WTC11 (cell line): Measurements from ENCODE around the gene GGNBP2. TPM values are rescaled to one million over a fixed set of nuclear protein-coding genes. Genes with fewer than 3 reads are reported as not detected.

Experiments
- ATAC-seq: fragments of 200-7000 bp; cut with Tn5 transposase; 2 replicates; pipeline ENCODE4 v1.10.0; 2021; ENCODE audit warnings: mild to moderate bottlenecking, moderate library complexity
- CTCF ChIA-PET: fragments of 300-600 bp; sonication (Branson Sonifier 250); formaldehyde crosslinking; loops from one replicate; lab custom pipeline; 2021; ENCODE audit warnings: antibody characterized with exemption; lab: Charles Lee
- POLR2A ChIA-PET: fragments of 350-600 bp; sonication (Branson Sonifier 250); formaldehyde crosslinking; loops from one replicate; lab custom pipeline; 2021; ENCODE audit warnings: antibody characterized with exemption; lab: Charles Lee
- DNase-seq: peaks from one replicate; pipeline ENCODE4 v3.0.0; 2021; ENCODE audit warnings: low spot score
- H3K27ac Mint-ChIP-seq: 2 replicates; pipeline ENCODE4 v1.8.0; 2021; ENCODE audit warnings: mixed read lengths
- H3K27me3 Mint-ChIP-seq: 2 replicates; pipeline ENCODE4 v1.8.0; 2021; ENCODE audit warnings: low read depth, mild to moderate bottlenecking, moderate library complexity, mixed read lengths
- H3K36me3 Mint-ChIP-seq: 2 replicates; pipeline ENCODE4 v1.8.0; 2021; ENCODE audit warnings: mixed read lengths
- H3K4me1 Mint-ChIP-seq: 2 replicates; pipeline ENCODE4 v1.8.0; 2022; ENCODE audit warnings: mixed read lengths
- H3K4me3 Mint-ChIP-seq: 2 replicates; pipeline ENCODE4 v1.8.0; 2021; ENCODE audit warnings: mild to moderate bottlenecking, moderate library complexity, mixed read lengths
- H3K9me3 Mint-ChIP-seq: 2 replicates; pipeline ENCODE4 v1.8.0; 2021; ENCODE audit warnings: mixed read lengths
- AR ChIP-seq: fragments of 250-450 bp; sonication (Bioruptor Pico); IDR thresholded peaks from 2 replicates; pipeline ENCODE4 v1.9.0; 2021; ENCODE audit warnings: mild to moderate bottlenecking
- ATF1 ChIP-seq: sonication (generic); formaldehyde crosslinking; IDR thresholded peaks from 2 replicates; pipeline ENCODE4 v1.8.1; 2023; ENCODE audit warnings: mild to moderate bottlenecking, moderate library complexity, missing genetic modification reagents
- CBFB ChIP-seq: sonication (generic); formaldehyde crosslinking; IDR thresholded peaks from 2 replicates; pipeline ENCODE4 v1.8.1; 2022; ENCODE audit warnings: mild to moderate bottlenecking, low read depth, missing genetic modification reagents
- CDX4 ChIP-seq: fragments of 250-450 bp; sonication (Bioruptor Pico); IDR thresholded peaks from 2 replicates; pipeline ENCODE4 v1.9.0; 2021; ENCODE audit warnings: moderate library complexity, mild to moderate bottlenecking, inconsistent platforms, borderline replicate concordance
- GABPB1 ChIP-seq: sonication (generic); formaldehyde crosslinking; IDR thresholded peaks from 2 replicates; pipeline ENCODE4 v1.8.1; 2023; ENCODE audit warnings: mild to moderate bottlenecking, missing genetic modification reagents
- GTF2I ChIP-seq: fragments of 250-450 bp; sonication (Bioruptor Pico); conservative IDR thresholded peaks from 2 replicates; pipeline ENCODE4 v1.4.0; 2021; ENCODE audit warnings: mild to moderate bottlenecking
- JUN ChIP-seq: sonication (generic); formaldehyde crosslinking; IDR thresholded peaks from 2 replicates; pipeline ENCODE4 v1.8.0; 2023; ENCODE audit warnings: mild to moderate bottlenecking, missing genetic modification reagents
- MYBL2 ChIP-seq: sonication (generic); formaldehyde crosslinking; IDR thresholded peaks from 2 replicates; pipeline ENCODE4 v1.8.1; 2023; ENCODE audit warnings: mild to moderate bottlenecking, moderate library complexity, missing genetic modification reagents
- NR3C1 ChIP-seq: sonication (generic); formaldehyde crosslinking; conservative IDR thresholded peaks from 2 replicates; pipeline ENCODE4 v1.8.1; 2023; ENCODE audit warnings: low read depth, mild to moderate bottlenecking, missing genetic modification reagents
- ZBTB21 ChIP-seq: sonication (generic); formaldehyde crosslinking; IDR thresholded peaks from 2 replicates; pipeline ENCODE4 v1.8.1; 2023; ENCODE audit warnings: mild to moderate bottlenecking, missing genetic modification reagents, borderline replicate concordance
- ZNF219 ChIP-seq: sonication (generic); formaldehyde crosslinking; IDR thresholded peaks from 2 replicates; pipeline ENCODE4 v1.8.0; 2023; ENCODE audit warnings: missing genetic modification reagents, mild to moderate bottlenecking, borderline replicate concordance
- ZNF232 ChIP-seq: sonication (generic); formaldehyde crosslinking; IDR thresholded peaks from 2 replicates; pipeline ENCODE4 v1.8.0; 2022; ENCODE audit warnings: mild to moderate bottlenecking, missing genetic modification reagents
- ZNF263 ChIP-seq: sonication (generic); formaldehyde crosslinking; IDR thresholded peaks from 2 replicates; pipeline ENCODE4 v1.8.1; 2022; ENCODE audit warnings: low read depth, mild to moderate bottlenecking, moderate library complexity, missing genetic modification reagents
- total RNA-seq: library from RNA; stranded (reverse); gene quantifications from 3 replicates; pipeline ENCODE4 v1.2.3, GENCODE V29; 2021
- TF ChIP-seq, protein P1 (sequence below): sonication (generic); formaldehyde crosslinking; IDR thresholded peaks from 2 replicates; pipeline ENCODE4 v1.8.1; 2022; ENCODE audit warnings: low read depth, missing genetic modification reagents, borderline replicate concordance
- TF ChIP-seq, protein P2 (sequence below): sonication (generic); formaldehyde crosslinking; IDR thresholded peaks from 2 replicates; pipeline ENCODE4 v1.8.1; 2023; ENCODE audit warnings: mild to moderate bottlenecking, missing genetic modification reagents, moderate library complexity
- TF ChIP-seq, protein P3 (sequence below): fragments of 250-450 bp; sonication (Bioruptor Pico); IDR thresholded peaks from 2 replicates; pipeline ENCODE4 v1.9.0; 2021; ENCODE audit warnings: mild to moderate bottlenecking
- TF ChIP-seq, protein P4 (sequence below): sonication (generic); formaldehyde crosslinking; IDR thresholded peaks from 2 replicates; pipeline ENCODE4 v1.8.1; 2023; ENCODE audit warnings: mild to moderate bottlenecking, missing genetic modification reagents, borderline replicate concordance
- TF ChIP-seq, protein P5 (sequence below): sonication (generic); formaldehyde crosslinking; IDR thresholded peaks from 2 replicates; pipeline ENCODE4 v1.8.0; 2022; ENCODE audit warnings: mild to moderate bottlenecking, missing genetic modification reagents
- TF ChIP-seq, protein P6 (sequence below): sonication (generic); formaldehyde crosslinking; IDR thresholded peaks from 2 replicates; pipeline ENCODE4 v1.8.1; 2022; ENCODE audit warnings: missing genetic modification reagents, borderline replicate concordance

GGNBP2 gene
- total RNA-seq, 1 experiment from 2014 or later, result 49.6 TPM

DNA sequence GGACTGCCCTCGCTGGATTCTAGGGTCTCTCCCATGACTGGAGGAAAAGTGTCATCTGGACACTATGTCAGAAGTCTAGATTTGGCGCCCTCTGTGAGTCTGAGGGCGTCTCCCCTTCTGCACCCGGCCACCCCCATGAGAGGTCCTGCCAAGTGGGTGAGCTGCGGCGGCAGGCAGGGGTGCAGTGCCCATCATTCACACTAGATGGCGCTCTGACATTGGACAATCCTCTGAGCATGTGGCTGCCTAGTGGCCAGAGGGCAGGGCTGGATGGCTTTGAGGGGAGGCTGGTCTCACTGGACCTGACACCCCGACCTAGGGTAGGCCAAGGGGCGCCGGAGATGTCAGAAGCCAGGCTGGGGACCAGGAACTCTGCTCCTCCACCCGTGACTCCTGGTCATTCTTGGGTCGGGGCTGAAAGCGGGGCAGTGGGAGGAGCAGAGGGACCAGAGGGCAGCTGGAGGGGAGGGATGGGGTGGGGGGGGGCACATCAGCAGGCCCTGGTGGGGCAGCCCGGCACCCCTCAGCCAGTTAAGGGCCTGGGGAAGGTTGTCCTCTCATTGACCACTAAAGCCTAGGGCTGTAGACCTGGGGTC is 84.6 kb downstream of the GGNBP2 start (continued):
- TF ChIP-seq, protein P1, sequence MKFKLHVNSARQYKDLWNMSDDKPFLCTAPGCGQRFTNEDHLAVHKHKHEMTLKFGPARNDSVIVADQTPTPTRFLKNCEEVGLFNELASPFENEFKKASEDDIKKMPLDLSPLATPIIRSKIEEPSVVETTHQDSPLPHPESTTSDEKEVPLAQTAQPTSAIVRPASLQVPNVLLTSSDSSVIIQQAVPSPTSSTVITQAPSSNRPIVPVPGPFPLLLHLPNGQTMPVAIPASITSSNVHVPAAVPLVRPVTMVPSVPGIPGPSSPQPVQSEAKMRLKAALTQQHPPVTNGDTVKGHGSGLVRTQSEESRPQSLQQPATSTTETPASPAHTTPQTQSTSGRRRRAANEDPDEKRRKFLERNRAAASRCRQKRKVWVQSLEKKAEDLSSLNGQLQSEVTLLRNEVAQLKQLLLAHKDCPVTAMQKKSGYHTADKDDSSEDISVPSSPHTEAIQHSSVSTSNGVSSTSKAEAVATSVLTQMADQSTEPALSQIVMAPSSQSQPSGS (CRISPR knock-in tag), result no peak
- TF ChIP-seq CBFB (CRISPR knock-in tag), result no peak

GRCh38 chr17:36629970-36630502 is 85.3 kb downstream of the GGNBP2 start:
- H3K4me3 Mint-ChIP-seq, result no peak overlapping the region
- H3K36me3 Mint-ChIP-seq, result no peaks in the 10 kb centered on the region
- TF ChIP-seq, protein P2, sequence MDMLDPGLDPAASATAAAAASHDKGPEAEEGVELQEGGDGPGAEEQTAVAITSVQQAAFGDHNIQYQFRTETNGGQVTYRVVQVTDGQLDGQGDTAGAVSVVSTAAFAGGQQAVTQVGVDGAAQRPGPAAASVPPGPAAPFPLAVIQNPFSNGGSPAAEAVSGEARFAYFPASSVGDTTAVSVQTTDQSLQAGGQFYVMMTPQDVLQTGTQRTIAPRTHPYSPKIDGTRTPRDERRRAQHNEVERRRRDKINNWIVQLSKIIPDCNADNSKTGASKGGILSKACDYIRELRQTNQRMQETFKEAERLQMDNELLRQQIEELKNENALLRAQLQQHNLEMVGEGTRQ, result 0 out of 2 replicates have a peak, but pooled peaks have one; percentile 7
- TF ChIP-seq, protein P3, sequence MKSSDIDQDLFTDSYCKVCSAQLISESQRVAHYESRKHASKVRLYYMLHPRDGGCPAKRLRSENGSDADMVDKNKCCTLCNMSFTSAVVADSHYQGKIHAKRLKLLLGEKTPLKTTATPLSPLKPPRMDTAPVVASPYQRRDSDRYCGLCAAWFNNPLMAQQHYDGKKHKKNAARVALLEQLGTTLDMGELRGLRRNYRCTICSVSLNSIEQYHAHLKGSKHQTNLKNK, result no peak
- no peak for TF ChIP-seq ZNF263 (CRISPR knock-in tag)
- ATAC-seq (no peak), DNase-seq (no peak)
- peaks cover 23% of the 10 kb centered on the region for H3K27me3 Mint-ChIP-seq
- no peaks in the 10 kb centered on the region for H3K9me3 Mint-ChIP-seq
- H3K4me1 Mint-ChIP-seq, result peaks cover 35% of the 10 kb centered on the region
- CTCF ChIA-PET, result interaction anchor here (0.7 to 2.4 kb wide), 15 partner anchors 8 to 545 kb away, joined by 3 to 17 read pairs (median 6); partner anchors contain the start of genes LHX1 and MRM1
- H3K27ac Mint-ChIP-seq, result no peak overlapping the region
- POLR2A ChIA-PET, result no interaction called here

GRCh38 chr17:36631022-36631421 is 86.3 kb downstream of the GGNBP2 start:
- CTCF ChIA-PET, result interaction anchor here (1.1 to 2.4 kb wide), 3 partner anchors 19 to 416 kb away, joined by 3 to 16 read pairs (median 4); no protein-coding TSS in a partner anchor
- Mint-ChIP-seq H3K9me3 (no peaks in the 10 kb centered on the region), H3K36me3 (no peaks in the 10 kb centered on the region), H3K4me3 (no peak overlapping the region), H3K27ac (no peak overlapping the region), H3K4me1 (peaks cover 34% of the 10 kb centered on the region), H3K27me3 (peaks cover 25% of the 10 kb centered on the region)
- DNase-seq, result no peak
- POLR2A ChIA-PET, result no interaction called here
- ATAC-seq, result no peak
- TF ChIP-seq ZNF219 (CRISPR knock-in tag), result no peak
- TF ChIP-seq, protein P4, sequence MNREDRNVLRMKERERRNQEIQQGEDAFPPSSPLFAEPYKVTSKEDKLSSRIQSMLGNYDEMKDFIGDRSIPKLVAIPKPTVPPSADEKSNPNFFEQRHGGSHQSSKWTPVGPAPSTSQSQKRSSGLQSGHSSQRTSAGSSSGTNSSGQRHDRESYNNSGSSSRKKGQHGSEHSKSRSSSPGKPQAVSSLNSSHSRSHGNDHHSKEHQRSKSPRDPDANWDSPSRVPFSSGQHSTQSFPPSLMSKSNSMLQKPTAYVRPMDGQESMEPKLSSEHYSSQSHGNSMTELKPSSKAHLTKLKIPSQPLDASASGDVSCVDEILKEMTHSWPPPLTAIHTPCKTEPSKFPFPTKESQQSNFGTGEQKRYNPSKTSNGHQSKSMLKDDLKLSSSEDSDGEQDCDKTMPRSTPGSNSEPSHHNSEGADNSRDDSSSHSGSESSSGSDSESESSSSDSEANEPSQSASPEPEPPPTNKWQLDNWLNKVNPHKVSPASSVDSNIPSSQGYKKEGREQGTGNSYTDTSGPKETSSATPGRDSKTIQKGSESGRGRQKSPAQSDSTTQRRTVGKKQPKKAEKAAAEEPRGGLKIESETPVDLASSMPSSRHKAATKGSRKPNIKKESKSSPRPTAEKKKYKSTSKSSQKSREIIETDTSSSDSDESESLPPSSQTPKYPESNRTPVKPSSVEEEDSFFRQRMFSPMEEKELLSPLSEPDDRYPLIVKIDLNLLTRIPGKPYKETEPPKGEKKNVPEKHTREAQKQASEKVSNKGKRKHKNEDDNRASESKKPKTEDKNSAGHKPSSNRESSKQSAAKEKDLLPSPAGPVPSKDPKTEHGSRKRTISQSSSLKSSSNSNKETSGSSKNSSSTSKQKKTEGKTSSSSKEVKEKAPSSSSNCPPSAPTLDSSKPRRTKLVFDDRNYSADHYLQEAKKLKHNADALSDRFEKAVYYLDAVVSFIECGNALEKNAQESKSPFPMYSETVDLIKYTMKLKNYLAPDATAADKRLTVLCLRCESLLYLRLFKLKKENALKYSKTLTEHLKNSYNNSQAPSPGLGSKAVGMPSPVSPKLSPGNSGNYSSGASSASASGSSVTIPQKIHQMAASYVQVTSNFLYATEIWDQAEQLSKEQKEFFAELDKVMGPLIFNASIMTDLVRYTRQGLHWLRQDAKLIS, result no peak
- TF ChIP-seq GABPB1 (CRISPR knock-in tag), result no peak
- TF ChIP-seq GTF2I (CRISPR knock-in tag), result no peak
- TF ChIP-seq, protein P5, sequence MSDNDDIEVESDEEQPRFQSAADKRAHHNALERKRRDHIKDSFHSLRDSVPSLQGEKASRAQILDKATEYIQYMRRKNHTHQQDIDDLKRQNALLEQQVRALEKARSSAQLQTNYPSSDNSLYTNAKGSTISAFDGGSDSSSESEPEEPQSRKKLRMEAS (CRISPR knock-in tag), result no peak
- no peak for TF ChIP-seq NR3C1 (CRISPR knock-in tag)
- no peak for TF ChIP-seq ZBTB21 (CRISPR knock-in tag)
- TF ChIP-seq, protein P6, sequence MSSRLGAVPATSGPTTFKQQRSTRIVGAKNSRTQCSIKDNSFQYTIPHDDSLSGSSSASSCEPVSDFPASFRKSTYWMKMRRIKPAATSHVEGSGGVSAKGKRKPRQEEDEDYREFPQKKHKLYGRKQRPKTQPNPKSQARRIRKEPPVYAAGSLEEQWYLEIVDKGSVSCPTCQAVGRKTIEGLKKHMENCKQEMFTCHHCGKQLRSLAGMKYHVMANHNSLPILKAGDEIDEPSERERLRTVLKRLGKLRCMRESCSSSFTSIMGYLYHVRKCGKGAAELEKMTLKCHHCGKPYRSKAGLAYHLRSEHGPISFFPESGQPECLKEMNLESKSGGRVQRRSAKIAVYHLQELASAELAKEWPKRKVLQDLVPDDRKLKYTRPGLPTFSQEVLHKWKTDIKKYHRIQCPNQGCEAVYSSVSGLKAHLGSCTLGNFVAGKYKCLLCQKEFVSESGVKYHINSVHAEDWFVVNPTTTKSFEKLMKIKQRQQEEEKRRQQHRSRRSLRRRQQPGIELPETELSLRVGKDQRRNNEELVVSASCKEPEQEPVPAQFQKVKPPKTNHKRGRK (CRISPR knock-in tag), result no peak
- no peak for TF ChIP-seq ATF1
- TF ChIP-seq AR (CRISPR knock-in tag), result no peak
- no peak for TF ChIP-seq JUN
- TF ChIP-seq ZNF232, result no peak
- no peak for TF ChIP-seq MYBL2
- no peak for TF ChIP-seq CDX4 (CRISPR knock-in tag)
- TF ChIP-seq, protein P3, result no peak
